ENCODE data around the gene BRD7.

Gene BRD7

GRCh38 chr16:50298591-50299507 is 69.9 kb downstream of the BRD7 start:
- no peak overlapping the region for H3K4me3 Mint-ChIP-seq
- H3K27ac Mint-ChIP-seq = peak overlapping the region; percentile 72

DNA sequence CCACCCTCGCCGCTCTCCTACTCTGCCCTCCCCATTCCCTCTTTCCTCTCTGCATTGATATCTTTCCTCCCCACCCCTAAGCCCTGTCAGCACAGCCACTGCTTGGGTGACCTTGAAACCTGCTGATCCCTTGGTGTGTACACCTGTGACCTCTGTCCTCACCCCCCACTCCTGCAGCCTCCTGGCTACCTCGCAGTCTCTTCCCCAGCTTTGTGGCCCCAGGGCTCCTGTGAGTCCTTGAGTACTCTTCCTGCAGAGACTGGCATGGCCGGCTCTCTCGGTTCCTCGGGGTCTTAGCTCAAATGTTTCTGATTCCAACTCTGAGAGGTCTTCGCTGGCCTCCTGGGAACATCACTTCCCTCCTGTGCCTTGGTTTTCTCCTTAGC is 70.7 kb downstream of the BRD7 start:
- no peak overlapping the region for H3K4me3 Mint-ChIP-seq

More at GRCh38 chr16:50298591-50299507, 69.9 kb downstream of the BRD7 start:
- Mint-ChIP-seq H3K36me3 (peaks cover 63% of the 10 kb centered on the region), H3K4me1 (peaks cover 7% of the 10 kb centered on the region), H3K27me3 (no peaks in the 10 kb centered on the region), H3K9me3 (no peaks in the 10 kb centered on the region)
- ATAC-seq = no peak

GRCh38 chr16:50297301-50298074 is 71.3 kb downstream of the BRD7 start:
- no peak overlapping the region for H3K4me3 Mint-ChIP-seq
- peaks cover 65% of the 10 kb centered on the region for H3K36me3 Mint-ChIP-seq
- H3K4me1 Mint-ChIP-seq = peaks cover 10% of the 10 kb centered on the region
- no peaks in the 10 kb centered on the region for H3K9me3 Mint-ChIP-seq
- peak overlapping the region; percentile 72 for H3K27ac Mint-ChIP-seq
- no peaks in the 10 kb centered on the region for H3K27me3 Mint-ChIP-seq
- ATAC-seq = no peak

More for the DNA sequence above, 70.7 kb downstream of the BRD7 start:
- ATAC-seq = no peak
- H3K4me1 Mint-ChIP-seq = peaks cover 7% of the 10 kb centered on the region
- H3K9me3 Mint-ChIP-seq = no peaks in the 10 kb centered on the region
- H3K36me3 Mint-ChIP-seq = peaks cover 65% of the 10 kb centered on the region
- no peaks in the 10 kb centered on the region for H3K27me3 Mint-ChIP-seq
- H3K27ac Mint-ChIP-seq = peak overlapping the region; percentile 72

- H3K4me1 Mint-ChIP-seq = peaks cover 16% of the 10 kb centered on the region
- H3K4me3 Mint-ChIP-seq = no peak overlapping the region
- peak overlapping the region; percentile 72 for H3K27ac Mint-ChIP-seq
- peaks cover 63% of the 10 kb centered on the region for H3K36me3 Mint-ChIP-seq
- H3K9me3 Mint-ChIP-seq = no peaks in the 10 kb centered on the region
- no peaks in the 10 kb centered on the region for H3K27me3 Mint-ChIP-seq
- ATAC-seq = no peak
These were observed 72.0 kb downstream of the BRD7 start for GRCh38 chr16:50296807-50297206.

DNA sequence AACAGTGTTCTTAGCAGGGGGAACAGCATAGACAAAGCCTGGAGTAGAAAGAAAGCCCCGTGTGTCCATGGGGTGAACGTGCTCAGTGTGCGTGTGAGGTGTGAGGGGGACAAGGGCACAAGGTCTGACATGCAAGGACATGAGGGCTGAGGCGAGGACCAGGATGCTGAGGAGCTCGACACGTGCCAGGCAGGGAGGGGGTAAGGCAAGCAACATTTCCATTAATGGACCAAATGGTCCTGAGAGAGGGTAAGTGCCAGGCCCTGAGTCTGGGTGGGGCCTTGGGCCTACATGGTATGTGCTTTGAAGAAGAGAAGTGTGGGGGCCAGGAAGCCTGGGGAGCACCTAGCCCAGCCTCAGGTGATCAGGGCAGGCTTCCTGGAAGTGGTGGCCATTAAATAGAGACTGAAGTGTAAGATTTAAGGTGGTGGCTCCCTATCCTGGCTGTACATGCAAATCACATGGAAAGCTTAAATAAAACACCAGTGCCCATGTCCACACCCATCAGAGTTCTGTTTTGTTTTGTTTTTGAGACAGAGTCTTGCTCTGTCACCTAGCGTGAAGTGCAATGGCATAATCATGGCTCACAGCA is 73.2 kb downstream of the BRD7 start:
- H3K9me3 Mint-ChIP-seq = no peaks in the 10 kb centered on the region
- peaks cover 57% of the 10 kb centered on the region for H3K36me3 Mint-ChIP-seq
- no peak for ATAC-seq
- H3K4me1 Mint-ChIP-seq = peaks cover 16% of the 10 kb centered on the region
- H3K27ac Mint-ChIP-seq = no peak overlapping the region
- H3K4me3 Mint-ChIP-seq = no peak overlapping the region
- no peaks in the 10 kb centered on the region for H3K27me3 Mint-ChIP-seq

GRCh38 chr16:50294955-50295354 is 73.8 kb downstream of the BRD7 start:
- H3K9me3 Mint-ChIP-seq = no peaks in the 10 kb centered on the region
- H3K27ac Mint-ChIP-seq = no peak overlapping the region
- H3K27me3 Mint-ChIP-seq = no peaks in the 10 kb centered on the region
- H3K36me3 Mint-ChIP-seq = peaks cover 56% of the 10 kb centered on the region
- no peak for ATAC-seq
- H3K4me3 Mint-ChIP-seq = no peak overlapping the region
- H3K4me1 Mint-ChIP-seq = peaks cover 16% of the 10 kb centered on the region

GRCh38 chr16:50293994-50294855 is 74.6 kb downstream of the BRD7 start:
- H3K27ac Mint-ChIP-seq = no peak overlapping the region
- H3K27me3 Mint-ChIP-seq = no peaks in the 10 kb centered on the region
- peaks cover 60% of the 10 kb centered on the region for H3K36me3 Mint-ChIP-seq
- no peak overlapping the region for H3K4me3 Mint-ChIP-seq
- H3K4me1 Mint-ChIP-seq = peaks cover 16% of the 10 kb centered on the region
- ATAC-seq = no peak
- no peaks in the 10 kb centered on the region for H3K9me3 Mint-ChIP-seq

DNA sequence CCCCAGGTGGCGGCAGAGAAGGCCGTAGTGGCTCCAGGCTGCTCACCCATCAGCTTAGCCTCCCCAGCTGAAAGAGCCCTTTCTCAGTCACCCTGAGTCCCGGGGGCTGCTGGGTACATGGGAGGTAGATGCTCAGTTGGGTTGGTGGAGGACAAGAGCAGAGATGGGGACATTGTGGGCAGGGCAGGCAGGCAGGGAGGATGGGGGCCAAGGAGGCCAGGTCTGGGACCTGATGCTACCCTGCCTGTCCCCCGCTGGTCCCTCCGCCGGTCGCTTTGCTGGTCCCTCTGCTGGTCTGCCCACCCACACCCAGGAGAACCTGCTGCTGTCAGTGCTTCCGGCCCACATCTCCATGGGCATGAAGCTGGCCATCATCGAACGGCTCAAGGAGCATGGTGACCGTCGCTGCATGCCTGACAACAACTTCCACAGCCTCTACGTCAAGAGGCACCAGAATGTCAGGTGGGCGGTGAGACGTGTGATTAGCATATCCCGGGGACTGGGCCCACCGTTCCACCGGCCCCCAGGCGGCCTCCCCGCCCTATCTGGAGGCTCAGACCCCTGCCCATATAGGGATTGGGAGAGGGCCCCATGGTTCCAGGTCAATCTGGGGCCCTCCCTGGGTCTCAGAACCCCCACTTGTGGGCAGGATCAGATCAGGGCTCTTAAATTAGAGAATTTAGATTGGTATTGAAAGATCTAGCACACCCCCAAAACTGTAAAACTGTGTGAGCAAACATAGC is 75.6 kb downstream of the BRD7 start:
- no peak for ATAC-seq
- H3K36me3 Mint-ChIP-seq = peaks cover 66% of the 10 kb centered on the region
- peaks cover 18% of the 10 kb centered on the region for H3K4me1 Mint-ChIP-seq
- no peak overlapping the region for H3K4me3 Mint-ChIP-seq
- H3K9me3 Mint-ChIP-seq = no peaks in the 10 kb centered on the region
- no peaks in the 10 kb centered on the region for H3K27me3 Mint-ChIP-seq
- peak overlapping the region; percentile 24 for H3K27ac Mint-ChIP-seq

DNA sequence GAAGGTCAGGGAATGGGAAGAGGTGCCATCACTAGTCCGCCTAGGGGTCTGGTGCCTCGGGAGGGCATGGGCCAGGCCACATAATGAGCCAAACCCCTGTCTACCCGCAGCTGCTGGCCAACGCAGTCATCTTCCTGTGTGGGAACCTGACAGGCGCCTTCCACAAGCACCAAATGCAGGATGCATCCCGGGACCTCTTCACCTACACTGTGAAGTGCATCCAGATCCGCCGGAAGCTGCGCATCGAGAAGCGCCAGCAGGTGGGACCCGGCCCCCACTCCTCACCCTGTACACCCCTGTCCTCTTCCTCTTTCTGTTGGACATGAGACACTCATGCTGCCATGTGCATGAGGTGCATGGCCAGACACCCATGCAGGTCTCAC is 76.2 kb downstream of the BRD7 start:
- Mint-ChIP-seq H3K4me1 (peaks cover 15% of the 10 kb centered on the region), H3K9me3 (no peaks in the 10 kb centered on the region), H3K27me3 (no peaks in the 10 kb centered on the region), H3K4me3 (no peak overlapping the region), H3K36me3 (peaks cover 64% of the 10 kb centered on the region), H3K27ac (peak overlapping the region; percentile 24)
- no peak for ATAC-seq

DNA sequence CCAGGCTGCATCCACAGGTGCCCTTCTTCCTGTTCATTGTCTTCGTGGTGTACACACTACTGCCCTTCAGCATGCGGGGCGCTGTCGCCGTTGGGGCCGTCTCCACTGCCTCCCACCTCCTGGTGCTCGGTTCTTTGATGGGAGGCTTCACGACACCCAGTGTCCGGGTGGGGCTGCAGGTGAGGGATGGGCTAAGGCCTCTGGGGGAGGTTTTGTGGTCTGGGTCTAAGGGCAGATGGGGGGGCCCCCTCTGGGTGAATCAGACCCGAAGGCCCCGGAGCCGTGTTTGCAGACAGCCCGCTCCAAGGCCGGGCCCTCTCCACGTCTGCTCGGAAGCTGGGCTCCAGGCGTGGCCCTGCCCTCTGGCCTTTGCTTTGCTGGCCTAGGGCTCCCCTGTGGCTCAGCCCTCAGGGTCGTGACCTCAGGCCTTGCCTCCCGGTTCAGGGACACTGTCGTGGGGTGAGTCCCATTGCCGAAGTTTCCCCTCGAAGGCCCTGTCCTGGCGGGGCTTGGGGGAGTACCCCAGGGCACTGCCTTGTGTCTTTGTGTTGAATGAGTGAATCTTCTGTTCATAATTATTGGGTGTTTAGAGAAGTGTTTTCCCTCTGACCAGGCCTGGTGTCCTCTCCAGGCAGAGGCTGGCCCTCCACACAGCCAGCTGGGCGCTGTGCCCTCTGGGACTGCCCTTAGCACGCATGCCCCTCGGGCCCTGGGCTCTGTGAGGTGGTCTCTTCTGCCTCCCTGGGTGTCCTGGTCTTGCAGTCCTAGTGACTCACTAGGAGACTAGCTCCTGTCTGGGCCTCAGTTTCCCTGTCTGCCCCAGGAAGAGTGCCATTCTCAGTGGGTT is 76.8 kb downstream of the BRD7 start:
- Mint-ChIP-seq H3K9me3 (no peaks in the 10 kb centered on the region), H3K4me3 (no peak overlapping the region), H3K27ac (peak overlapping the region; percentile 24), H3K27me3 (no peaks in the 10 kb centered on the region), H3K36me3 (peaks cover 60% of the 10 kb centered on the region), H3K4me1 (peaks cover 15% of the 10 kb centered on the region)
- ATAC-seq = no peak

- Mint-ChIP-seq H3K4me3 (no peak overlapping the region), H3K27ac (no peak overlapping the region), H3K27me3 (no peaks in the 10 kb centered on the region), H3K9me3 (peaks cover 3% of the 10 kb centered on the region), H3K4me1 (peaks cover 23% of the 10 kb centered on the region), H3K36me3 (peaks cover 60% of the 10 kb centered on the region)
- no peak for ATAC-seq
These were observed 77.9 kb downstream of the BRD7 start for GRCh38 chr16:50290856-50291255.

DNA sequence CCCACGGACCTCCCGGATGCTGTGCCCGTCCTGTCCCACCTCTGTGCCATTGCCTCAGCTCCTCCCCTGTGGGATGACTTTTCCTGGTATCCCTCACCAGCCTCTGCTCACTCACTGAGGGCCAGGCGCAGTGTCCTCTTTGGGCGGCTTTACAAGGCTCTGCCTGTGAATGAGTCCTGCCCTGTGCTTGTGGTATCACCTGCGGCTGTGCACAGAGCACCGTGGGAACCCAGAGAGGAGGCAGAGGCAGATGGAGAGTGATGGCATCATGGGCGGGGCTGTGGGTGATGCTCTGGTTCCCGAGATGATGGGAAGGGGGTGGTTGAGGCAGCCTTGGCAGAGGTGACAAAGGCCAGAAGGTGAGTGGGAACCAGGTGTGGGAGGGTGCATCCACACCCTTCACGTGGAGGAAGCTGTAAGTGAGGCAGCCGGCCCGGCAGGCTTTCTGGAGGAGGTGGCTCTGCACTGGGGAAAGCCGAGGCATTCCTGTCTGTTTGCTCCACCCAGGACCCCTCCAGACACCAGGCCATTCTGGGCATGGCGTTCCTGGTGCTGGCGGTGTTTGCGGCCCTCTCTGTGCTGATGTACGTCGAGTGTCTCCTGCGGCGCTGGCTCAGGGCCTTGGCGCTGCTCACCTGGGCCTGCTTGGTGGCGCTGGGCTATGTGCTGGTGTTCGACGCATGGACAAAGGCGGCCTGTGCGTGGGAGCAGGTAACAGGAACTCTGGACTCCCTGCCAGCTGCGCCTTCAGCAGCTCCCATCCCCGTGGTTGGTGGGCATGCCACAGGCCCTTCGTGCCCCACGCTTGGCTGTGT is 78.6 kb downstream of the BRD7 start:
- H3K9me3 Mint-ChIP-seq = peaks cover 3% of the 10 kb centered on the region
- peaks cover 30% of the 10 kb centered on the region for H3K4me1 Mint-ChIP-seq
- no peaks in the 10 kb centered on the region for H3K27me3 Mint-ChIP-seq
- H3K4me3 Mint-ChIP-seq = no peak overlapping the region
- ATAC-seq = no peak
- H3K27ac Mint-ChIP-seq = peak overlapping the region; percentile 58
- peaks cover 56% of the 10 kb centered on the region for H3K36me3 Mint-ChIP-seq

- H3K27ac Mint-ChIP-seq = peak overlapping the region; percentile 58
- H3K4me3 Mint-ChIP-seq = no peak overlapping the region
- H3K4me1 Mint-ChIP-seq = peaks cover 42% of the 10 kb centered on the region
These were observed 79.9 kb downstream of the BRD7 start for GRCh38 chr16:50288920-50289319.

More at GRCh38 chr16:50288920-50289319, 79.9 kb downstream of the BRD7 start:
- H3K36me3 Mint-ChIP-seq = peaks cover 54% of the 10 kb centered on the region
- ATAC-seq = no peak
- no peaks in the 10 kb centered on the region for H3K27me3 Mint-ChIP-seq
- peaks cover 3% of the 10 kb centered on the region for H3K9me3 Mint-ChIP-seq
